ENCODE results near the gene MAGEB3.

DNA sequence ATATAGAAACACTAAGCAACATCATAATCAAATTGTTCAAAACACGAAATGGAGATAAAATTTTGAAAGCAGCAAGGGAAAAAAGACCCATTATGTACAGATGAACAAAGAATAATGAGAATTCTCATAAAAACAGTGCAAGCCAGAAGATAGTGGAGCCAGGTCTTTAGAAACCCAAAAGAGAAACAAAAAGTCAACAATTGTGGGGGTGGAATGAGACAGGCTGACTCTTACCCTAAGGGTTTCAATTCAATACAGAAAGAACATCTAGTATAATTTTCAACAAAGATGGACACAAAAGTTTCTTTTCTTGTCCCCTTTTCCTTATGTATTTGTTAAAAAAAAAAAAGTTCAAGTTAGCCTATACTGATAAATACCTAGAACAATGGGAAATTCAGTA lies 49.1 kb upstream of the MAGEB3 start:
- TF ChIP-seq TAF1 (IDR thresholded peaks at IDR 0.05; ENCODE audit: borderline replicate concordance, insufficient read depth, low read length): no peak
- TF ChIP-seq POLR2AphosphoS5 (IDR thresholded peaks at IDR 0.05; ENCODE audit: low read depth, low read length): no peak
- TF ChIP-seq, protein P1, sequence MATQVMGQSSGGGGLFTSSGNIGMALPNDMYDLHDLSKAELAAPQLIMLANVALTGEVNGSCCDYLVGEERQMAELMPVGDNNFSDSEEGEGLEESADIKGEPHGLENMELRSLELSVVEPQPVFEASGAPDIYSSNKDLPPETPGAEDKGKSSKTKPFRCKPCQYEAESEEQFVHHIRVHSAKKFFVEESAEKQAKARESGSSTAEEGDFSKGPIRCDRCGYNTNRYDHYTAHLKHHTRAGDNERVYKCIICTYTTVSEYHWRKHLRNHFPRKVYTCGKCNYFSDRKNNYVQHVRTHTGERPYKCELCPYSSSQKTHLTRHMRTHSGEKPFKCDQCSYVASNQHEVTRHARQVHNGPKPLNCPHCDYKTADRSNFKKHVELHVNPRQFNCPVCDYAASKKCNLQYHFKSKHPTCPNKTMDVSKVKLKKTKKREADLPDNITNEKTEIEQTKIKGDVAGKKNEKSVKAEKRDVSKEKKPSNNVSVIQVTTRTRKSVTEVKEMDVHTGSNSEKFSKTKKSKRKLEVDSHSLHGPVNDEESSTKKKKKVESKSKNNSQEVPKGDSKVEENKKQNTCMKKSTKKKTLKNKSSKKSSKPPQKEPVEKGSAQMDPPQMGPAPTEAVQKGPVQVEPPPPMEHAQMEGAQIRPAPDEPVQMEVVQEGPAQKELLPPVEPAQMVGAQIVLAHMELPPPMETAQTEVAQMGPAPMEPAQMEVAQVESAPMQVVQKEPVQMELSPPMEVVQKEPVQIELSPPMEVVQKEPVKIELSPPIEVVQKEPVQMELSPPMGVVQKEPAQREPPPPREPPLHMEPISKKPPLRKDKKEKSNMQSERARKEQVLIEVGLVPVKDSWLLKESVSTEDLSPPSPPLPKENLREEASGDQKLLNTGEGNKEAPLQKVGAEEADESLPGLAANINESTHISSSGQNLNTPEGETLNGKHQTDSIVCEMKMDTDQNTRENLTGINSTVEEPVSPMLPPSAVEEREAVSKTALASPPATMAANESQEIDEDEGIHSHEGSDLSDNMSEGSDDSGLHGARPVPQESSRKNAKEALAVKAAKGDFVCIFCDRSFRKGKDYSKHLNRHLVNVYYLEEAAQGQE (IDR thresholded peaks at IDR 0.05; ENCODE audit: insufficient read depth in 1 of 2, low read depth in 2 of 2, low read length in 2 of 2): no peak
- no peak for TF ChIP-seq SIN3A (IDR thresholded peaks at IDR 0.05; ENCODE audit: borderline replicate concordance, insufficient read depth, low read length)
